GM18502 (cell line): ENCODE data around the gene TACC2.

ENCODE experiments used
- ATAC-seq: cut with Tn5 transposase; IDR thresholded peaks from one replicate; pipeline ENCODE4 v1.9.1; 2021; ENCODE audit warnings: mild to moderate bottlenecking; ENCODE audit not compliant: unreplicated experiment, poor library complexity

Gene TACC2

GRCh38 chr10:122161795-122162194, 172.8 kb downstream of the TACC2 start:
- no peak for ATAC-seq

GRCh38 chr10:122162671-122163173, 173.8 kb downstream of the TACC2 start:
- no peak for ATAC-seq

GRCh38 chr10:122163174-122164022, 174.4 kb downstream of the TACC2 start:
- no peak for ATAC-seq

- no peak for ATAC-seq
These were observed 175.1 kb downstream of the TACC2 start for GRCh38 chr10:122164023-122164601.

- no peak for ATAC-seq
These were observed 176.0 kb downstream of the TACC2 start for GRCh38 chr10:122164815-122165483.

- no peak for ATAC-seq
These were observed 176.7 kb downstream of the TACC2 start for GRCh38 chr10:122165484-122166276.

- no peak for ATAC-seq
These were observed 179.1 kb downstream of the TACC2 start for GRCh38 chr10:122168101-122168500.

GRCh38 chr10:122168598-122169394, 179.8 kb downstream of the TACC2 start:
- no peak for ATAC-seq

GRCh38 chr10:122170802-122171201, 181.8 kb downstream of the TACC2 start:
- no peak for ATAC-seq

- no peak for ATAC-seq
These were observed 182.5 kb downstream of the TACC2 start for GRCh38 chr10:122171302-122172075.

- no peak for ATAC-seq
These were observed 183.5 kb downstream of the TACC2 start for GRCh38 chr10:122172361-122173008.

- no peak for ATAC-seq
These were observed 184.4 kb downstream of the TACC2 start for GRCh38 chr10:122173337-122173736.

GRCh38 chr10:122173766-122174435, 184.9 kb downstream of the TACC2 start:
- no peak for ATAC-seq

GRCh38 chr10:122176232-122177213, 187.6 kb downstream of the TACC2 start:
- no peak for ATAC-seq

GRCh38 chr10:122178655-122179054, 189.7 kb downstream of the TACC2 start:
- no peak for ATAC-seq

- ATAC-seq, result no peak
These were observed 192.2 kb downstream of the TACC2 start for GRCh38 chr10:122181041-122181732.
